DMS53 (cell line): ENCODE results near the gene FSTL4.
"Not testable (repeated sequence)": the region's sequence is repeated elsewhere in the genome, so short reads cannot be mapped to it uniquely, and the experiment has no call there.

Source experiments
- DNase-seq: peaks from one replicate; lab custom pipeline; 2025; lab: John Stamatoyannopoulos, UW

FSTL4 gene

DNA sequence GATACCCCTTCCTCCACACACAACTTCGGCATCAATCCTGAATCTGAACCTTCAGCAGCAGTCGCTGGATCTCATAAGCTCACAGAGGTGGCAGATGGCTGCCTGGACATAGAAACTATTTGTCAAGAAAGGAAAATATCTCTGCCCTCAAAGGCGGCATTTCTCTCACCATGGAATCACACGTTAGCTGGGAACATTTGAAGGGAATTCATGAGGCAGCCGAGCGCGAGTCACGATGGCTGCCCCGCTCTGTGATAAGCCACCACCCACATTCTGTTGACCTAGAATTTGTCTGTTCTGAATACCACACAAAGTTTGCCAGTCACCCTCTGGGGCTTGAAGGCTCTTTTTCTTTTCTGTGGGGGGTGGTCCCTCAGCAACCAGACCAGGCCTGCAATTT is 157.9 kb downstream of the FSTL4 start:
- no peak for DNase-seq

DNA sequence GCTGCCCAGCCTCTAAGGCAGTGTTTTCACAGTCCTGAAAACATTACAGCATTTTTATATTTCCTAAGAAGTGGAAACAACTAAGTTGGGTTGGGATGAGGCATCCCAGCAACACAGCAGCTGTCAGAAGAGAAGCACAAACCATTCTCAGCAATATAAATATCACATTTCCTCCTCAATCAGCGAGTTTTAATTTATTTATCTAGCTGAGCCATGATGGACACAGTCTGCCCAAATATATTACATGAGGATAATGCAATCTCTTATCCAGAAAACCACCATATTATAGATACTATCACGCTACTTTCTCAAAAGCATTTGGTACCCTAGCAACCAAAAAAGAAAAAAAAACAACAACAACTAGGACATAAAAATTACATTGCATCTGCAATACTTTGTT is 158.5 kb downstream of the FSTL4 start:
- DNase-seq = no peak

DNA sequence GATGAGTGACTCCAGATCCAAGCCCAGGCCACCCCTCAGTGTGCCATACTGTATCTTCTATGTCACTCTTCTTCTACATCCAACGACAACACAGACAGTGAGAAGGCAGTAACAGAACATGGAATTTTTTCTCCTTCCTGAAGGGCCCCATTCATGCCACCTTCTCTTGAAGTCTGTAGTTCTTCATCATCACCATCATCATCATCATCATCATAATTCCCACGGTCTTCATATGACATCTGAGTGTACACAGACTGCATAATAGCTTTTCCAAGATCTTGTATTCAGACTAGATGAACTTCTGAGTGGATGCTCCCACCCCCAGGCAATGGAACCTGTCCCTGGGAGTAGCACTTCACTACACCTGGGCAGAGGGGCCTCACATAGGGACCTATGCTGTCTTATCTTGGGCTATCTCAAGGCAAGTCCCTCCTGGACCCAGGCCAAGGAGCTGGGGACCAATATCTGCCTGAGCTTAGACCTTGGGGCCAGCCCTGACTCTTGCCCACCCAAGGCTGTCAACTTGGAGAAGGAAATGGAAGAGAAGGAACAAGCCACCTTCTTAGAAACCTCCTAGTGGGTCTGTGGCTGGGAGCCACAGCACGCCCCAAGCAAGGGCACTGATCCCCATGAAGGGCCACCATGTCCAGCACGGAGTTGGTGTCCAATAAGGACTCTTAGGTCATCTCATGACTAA is 159.1 kb downstream of the FSTL4 start:
- no peak for DNase-seq

DNA sequence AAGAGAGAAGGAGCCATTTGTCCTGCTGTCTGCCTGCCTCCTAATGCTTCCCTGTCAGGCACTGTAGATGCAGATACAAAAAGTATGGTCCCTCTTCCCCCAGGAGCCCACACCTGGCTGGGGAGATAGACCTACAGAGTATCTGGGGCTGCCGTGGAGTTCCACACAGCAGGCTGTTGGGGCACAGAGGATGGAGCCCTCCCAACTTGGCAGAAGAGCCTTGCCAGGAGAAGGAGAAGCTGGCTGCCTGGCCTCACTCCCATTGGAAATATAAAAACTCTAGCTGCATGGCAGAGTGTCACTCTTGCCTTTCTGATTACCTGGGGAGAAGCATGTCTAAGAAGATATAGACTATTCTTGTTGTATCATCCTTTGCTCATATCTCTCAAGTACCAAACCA is 160.4 kb downstream of the FSTL4 start:
- DNase-seq = no peak

DNA sequence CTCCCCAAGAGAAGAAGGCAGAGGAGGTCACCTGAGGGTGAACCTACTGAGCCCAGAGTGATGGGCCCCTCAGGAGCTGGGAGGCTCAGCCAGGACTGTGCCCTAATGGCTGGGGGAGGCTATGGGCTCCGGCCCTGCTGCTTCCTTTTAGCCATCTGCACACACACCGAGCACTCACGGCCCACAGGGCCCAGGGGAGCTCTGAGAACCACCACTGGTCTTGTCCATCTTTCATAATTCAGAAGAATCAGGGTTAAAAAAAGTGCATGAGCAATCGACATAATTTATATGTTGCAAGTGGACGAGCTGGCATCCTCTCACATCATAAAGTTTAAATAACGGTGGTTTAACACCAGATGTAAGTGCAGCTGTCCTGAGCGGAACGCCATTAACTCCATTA is 162.1 kb downstream of the FSTL4 start:
- no peak for DNase-seq

DNA sequence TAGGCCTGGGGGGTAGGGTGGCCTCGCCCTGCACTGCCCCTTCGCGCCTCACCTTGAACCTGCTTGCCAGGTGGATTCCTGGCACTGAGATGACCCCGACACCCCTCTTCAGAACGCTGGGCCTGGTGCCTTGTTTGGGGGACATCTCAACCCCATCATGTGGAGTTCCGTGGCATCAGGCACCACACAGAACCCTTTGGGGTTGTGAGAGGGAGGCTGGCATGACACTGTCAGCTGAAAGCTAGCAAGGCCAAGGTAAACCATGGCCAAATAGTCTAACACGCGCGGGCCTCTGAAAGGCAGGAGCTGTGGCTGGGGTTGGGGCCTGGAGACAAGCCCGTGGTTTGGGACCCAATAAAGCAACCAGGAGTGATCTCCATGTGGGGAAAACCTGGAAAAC is 163.2 kb downstream of the FSTL4 start:
- DNase-seq = no peak

DNA sequence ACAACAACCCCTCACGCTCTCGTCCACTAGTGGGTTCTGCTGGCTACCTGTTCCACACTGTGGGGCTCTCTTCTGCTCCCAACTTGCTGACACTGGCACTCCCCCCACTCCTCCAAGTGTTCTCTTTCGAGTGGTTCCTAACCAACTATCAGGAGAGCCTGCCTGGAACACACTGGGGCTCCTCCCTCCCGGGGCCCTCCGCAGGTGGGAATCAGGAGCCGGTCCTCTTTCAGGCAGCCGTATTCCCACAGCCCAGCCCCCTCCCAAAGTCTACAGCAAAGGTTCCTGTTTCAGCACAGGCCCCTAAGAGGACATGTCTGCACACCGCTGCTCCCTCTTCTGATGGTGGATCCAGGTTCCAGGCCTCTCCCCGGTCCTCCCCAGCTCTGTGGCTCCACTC is 165.9 kb downstream of the FSTL4 start:
- no peak for DNase-seq

DNA sequence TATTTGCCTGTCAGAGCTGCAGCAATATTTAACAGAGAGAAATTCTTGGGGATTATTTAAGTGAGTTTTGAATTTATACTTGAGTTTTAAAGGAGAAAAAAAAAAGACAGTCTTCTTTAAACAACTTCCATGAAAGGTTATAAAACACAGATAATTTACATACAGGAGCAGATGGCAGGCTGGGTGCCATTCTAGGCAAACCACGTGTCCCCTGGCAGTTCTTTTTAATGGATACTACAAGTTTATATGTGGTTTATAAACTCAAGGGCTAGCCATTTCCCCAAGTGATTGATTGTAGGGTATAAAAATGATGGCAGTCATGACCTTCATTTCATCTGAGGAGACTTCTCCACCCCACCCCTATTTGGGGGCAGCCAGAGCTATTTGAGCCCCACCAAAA is 166.6 kb downstream of the FSTL4 start:
- no peak for DNase-seq

DNA sequence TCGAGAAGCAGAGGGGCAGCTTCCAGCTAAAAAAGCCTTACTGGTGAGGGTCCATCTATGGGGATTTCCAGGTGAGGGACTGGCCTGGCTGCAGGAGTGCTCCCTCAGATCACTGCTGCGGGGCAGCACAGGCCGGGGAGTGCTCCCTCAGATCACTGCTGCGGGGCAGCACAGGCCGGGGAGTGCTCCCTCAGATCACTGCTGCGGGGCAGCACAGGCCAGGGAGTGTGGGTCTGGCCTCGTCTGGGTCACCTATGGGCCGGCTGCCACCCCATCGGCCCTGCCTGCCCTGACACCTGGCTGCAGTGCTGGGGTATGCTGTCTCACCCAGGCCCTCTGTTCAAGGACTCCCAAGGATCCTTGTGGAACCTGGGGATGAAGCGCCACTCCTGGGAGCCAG is 167.1 kb downstream of the FSTL4 start:
- not testable (repeated sequence) for DNase-seq

DNA sequence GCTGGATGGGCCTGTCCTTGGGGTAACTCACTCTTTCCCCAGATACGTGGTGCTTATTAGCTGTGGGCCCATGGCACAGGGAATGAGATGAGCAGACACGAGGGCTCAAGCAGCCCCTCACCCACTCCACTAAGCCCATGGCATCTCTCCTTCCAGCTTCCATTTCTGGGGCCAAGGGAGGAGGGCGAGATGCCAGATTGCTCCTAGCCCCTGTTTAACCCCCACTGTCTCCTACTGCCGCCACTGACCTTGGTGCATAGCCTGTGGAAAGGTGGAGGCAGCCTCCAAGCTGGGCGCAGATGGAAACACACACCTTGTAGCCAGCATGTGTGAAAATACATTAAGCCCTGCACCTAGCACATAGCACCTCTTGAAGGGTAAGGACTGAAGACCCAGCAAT is 167.6 kb downstream of the FSTL4 start:
- DNase-seq = no peak

DNA sequence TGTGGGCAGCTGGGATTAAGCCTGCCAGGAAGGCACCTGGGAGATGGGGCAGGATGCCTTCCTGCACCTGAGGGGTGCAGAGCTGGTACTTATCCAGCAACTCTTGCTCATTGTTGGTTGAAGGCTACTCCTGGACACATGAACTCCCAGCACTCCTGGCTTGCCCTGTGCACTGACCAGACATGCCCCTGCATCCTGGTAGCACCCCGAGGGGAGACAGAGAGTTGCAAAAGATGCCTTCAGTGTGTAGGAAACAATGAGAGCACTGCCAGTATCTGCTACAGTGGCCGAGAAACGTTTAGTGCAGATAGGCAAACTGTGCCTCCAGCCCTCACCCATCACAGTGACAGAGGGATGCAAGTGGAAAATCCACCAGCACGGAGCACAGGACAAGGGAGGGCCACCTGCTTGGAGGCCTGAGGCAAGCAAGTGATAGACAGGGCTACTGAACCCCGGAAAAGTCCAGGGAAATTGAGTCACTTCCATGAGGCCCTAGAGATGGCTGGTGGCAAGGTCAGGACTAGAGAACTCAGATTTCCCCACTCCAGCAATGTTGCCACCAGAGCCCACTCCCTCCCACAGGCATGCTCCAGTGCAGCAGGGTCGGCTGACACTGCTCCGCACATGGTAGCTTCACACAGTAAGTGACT is 171.1 kb downstream of the FSTL4 start:
- DNase-seq = no peak

DNA sequence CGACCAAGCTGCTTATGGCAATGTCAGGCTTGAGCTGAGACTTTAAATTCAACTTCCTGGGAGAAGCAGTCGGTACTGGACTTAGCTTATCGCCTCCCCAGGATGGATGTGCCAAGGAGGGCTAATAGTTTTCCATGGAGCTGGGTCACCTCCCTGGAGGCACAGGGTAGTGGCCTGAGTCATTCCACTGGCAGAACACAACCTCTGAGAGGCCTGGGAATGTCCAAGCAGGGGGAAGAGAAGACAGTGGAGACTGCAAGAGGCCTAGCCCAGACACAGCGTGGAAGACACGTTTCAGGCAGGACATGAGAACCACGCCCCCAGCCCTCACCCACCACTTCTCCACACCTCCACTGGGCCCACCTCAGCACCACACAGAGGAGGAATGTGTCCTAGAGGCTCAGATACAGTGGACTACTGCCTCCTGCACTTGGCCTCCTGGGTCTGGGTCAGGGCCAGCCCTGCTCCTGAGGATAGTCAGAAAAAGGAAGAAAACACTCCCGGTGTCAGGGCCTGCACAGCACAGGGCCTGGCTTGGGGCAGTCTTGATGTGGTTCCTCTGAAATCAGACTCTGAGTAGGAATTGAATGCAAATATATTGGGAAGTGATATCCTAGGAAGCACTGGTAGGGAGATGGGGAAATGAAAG is 171.8 kb downstream of the FSTL4 start:
- no peak for DNase-seq

DNA sequence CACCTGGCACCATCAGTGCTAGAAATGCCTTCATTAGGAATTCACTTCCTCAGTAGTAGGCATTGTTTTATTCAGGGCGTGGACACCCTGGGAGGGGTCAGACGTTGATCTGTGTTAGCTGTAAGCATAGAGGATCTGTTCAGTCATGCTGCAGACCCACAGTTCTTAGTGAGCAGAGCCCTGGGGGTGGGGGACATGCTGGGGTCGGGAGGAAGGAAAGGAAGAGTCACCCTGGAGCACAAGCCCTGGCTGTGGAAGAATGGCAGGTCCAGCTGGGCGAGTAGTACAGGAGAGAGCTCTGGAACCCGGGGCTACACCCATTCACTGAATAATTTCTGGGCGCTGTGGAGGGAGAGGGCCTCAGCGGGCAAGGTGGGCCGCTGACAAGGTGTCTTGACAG is 172.5 kb downstream of the FSTL4 start:
- DNase-seq = no peak

DNA sequence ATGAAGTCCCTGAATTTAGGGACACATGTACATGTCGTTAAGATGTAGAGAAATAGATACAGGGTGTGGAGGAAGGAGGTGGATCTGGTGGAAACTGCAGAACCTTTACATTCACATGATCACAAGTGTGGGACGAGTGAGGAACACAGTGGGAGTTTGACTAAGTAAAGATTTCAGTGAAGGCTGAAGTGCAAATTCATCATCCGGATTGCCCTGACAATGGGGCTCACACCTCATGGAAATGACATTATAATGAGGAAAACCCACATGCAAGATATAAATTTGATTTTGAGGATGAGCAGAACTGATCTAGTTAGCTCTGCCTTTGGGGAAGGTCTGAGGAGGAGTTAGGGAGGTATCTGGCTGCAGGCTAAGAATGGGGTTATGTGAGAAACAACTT is 173.9 kb downstream of the FSTL4 start:
- DNase-seq = no peak

DNA sequence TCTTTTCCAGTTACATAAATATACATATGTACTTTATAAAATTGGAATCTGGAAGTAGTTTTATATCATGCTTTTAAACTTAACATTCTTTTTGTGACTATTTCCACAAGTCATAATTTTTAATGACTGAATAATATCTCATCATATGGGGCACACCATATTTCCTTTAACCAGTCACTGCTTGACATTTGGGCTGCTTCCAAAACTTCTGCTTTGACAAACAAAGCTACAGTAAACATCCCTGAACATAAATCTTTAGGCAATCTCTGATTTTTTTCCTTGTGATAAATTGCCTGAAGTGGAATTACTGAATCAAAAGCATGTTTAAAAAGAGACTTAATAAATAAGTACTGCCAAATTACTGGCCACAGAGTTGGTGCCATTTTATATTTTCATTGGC is 178.0 kb downstream of the FSTL4 start:
- DNase-seq = no peak

DNA sequence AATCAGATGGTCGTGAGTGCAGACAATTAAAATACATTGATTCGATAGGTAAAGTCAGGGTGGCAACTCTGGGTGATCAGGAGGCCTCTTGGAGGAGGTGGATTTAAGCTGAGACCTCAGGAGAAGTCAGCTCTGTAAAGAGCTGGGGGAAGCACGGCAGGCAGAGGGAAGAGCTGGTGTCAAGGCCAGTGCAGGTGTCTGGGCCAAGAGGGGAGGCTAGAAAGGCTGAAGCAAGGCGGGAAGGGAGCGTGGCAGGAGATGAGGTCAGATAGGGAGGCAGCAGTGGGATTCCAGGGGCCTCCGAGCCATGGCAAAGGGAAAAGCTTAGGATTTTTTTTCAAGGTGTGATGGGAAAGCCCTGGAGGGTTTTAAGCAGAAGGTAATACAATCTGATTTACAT is 178.7 kb downstream of the FSTL4 start:
- no peak for DNase-seq

DNA sequence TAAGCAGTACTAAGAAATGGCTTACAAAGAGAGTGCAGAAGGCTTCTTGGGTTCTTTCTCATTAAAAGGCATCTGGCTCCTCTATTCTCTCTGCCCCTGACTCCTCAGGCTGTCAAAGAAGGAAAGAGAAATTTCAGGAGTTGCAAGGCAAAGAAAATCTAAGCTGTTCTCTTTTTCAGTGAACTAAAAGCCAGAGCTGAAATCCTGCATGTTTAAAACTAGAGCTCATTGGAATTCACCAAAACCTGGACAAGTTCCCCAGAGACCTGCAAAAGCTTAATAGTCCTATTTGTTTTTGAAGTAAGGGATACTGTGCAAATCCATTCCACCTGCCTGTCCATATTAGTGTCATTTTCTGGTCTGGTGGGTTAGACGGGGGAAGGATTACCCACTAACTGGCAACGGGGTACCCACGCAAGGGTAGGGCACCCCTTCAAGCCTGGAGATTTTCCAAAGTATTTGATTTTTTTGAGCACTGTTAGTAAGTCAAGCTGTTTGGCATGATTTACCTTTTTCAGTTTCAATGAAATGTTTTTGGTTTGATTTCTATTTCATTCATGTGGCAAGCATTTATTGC is 179.3 kb downstream of the FSTL4 start:
- DNase-seq = no peak

DNA sequence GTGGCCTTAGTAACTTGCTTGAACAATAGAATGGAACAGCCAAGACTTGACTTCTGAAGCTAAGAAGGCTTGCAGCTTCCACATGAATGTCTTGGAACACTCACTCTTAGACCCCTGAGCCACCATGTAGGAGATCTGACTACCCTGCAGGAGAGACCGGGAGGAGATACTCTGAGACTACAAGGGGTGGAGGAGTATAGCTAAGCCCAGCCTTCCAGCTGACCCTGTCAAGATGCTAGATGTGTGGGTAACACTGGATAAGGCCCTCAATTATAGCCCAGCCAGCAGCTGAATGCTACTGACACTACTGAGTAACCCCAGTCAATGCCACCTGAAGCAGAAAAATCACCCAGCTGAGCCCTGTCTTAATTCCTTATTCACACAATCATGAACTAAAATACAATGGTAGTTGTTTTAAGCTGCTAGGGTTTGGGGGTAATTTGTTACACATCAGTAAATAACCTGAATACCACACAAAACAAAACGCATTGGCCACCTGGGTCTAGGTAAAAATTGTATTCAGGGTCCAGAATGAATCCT is 180.9 kb downstream of the FSTL4 start:
- no peak for DNase-seq

DNA sequence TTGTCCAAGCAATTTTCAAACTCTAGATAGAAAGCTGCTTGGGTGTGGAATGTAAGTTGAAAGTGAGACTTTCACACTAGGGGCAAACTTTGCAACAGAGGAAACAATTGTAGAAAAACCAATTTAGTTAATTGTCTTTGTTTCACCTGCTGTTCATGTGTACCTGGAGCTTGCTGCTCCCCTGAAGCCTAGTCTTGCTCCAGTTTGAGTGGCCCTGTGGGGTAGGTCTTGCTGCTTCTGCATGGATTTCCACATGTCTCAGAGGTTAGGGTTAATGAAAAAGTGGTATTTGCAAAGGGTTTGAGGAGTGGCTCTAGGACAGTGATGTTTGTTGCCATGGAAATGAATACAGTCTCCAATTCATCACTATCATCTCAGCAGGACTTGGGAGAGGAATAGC is 182.2 kb downstream of the FSTL4 start:
- DNase-seq = peak; percentile 8

DNA sequence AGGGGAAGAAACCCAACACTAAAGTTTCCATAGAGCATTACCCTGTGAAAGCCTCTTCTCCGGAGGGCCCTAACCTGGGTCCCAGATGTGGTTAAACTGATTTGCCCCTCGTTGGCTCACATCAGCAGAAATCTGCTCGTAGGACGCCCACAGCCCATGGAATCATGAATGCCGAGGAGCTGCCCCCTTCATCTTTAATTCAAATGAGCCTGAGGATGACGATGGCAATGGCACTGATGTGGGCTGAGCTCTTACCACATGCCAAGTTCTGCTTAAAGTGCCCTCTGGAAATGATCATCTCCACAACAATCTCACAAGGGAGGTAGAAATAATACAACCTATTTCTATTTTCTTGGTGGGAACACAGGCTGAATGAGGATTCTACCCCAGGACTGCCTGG is 183.3 kb downstream of the FSTL4 start:
- no peak for DNase-seq

DNA sequence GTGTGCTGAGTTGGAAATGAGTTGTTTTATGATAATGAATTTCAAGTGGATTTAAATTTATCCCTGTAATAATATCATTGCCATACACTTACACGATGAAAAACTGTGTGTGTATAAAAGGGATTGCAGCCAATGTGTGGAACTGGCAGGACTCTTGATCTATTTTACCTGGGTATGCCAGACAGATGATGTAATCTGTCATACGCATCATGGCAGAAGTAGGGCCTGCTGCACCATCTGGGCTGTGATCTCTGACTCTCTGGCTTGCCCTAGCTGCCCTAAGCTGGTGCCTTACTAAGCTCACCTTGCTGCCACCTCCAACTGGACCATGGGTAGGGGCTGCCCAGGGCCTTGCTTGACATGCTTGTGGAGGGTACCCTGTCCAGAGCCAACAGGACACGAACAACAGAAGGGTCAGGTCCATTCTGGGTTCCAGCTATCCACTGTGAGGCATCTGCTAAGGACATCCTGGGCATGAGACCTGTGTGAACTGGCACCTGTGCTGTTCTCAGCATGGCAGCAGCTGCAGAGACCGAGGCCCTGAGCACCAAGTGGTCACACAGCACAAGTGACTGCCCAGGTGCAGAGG is 184.2 kb downstream of the FSTL4 start:
- DNase-seq = peak; percentile 21

DNA sequence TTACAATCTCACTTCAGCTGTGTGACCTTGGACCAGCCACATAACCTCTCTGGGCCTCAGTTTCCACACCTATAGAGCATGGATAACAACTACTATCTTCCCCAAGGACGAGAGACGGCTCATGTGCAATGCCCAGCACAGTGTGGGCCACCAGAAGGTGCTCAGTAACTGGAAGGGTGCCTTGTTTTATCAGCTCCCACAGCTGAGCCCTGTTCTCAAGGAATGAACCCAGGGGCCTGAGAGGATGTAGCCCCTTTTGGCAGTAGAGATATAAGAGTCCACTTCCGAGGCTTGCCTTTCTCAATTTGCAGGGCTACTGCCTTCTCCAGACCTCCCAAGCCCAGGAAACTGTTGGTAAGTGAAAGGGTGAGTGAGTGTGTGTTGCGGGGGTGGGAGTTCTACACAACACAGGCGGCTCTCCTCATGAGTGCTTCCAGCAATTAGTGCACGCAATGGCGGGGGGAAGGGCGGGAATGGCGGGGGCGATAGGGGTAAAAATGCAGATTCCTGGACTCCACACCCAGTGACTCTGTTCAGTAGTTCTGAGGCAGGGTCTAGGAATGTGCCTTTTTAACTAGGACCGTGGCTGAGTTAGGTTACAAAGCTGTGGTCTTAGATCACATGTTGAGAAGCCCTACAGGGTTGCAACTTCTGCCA is 185.1 kb downstream of the FSTL4 start:
- no peak for DNase-seq
